Measurements from ENCODE around the gene LCAT.
A peak's percentile ranks its signal among the peaks of the same experiment; 100 is the strongest.
"Not testable (repeated sequence)": the region's sequence is repeated elsewhere in the genome, so short reads cannot be mapped to it uniquely, and the experiment has no call there.

Gene LCAT

GRCh38 chr16:67977005-67977404 lies 33.1 kb upstream of the LCAT start:
- Histone ChIP-seq H3K9me3 (ENCODE audit: low read length) (peaks cover 2% of the 10 kb centered on the region), H3K27me3 (ENCODE audit: insufficient read depth, low read length) (peaks cover 5% of the 10 kb centered on the region), H2AFZ (ENCODE audit: low read depth, low read length) (no peak overlapping the region), H3K36me3 (ENCODE audit: insufficient read depth, low read length) (no peaks in the 10 kb centered on the region), H3K4me1 (ENCODE audit: insufficient read depth, low read length) (no peaks in the 10 kb centered on the region), H3K4me3 (ENCODE audit: low read length) (no peak overlapping the region)

GRCh38 chr16:67976205-67976604 lies 32.3 kb upstream of the LCAT start:
- Histone ChIP-seq H3K27me3 (ENCODE audit: insufficient read depth, low read length) (peaks cover 5% of the 10 kb centered on the region), H3K4me1 (ENCODE audit: insufficient read depth, low read length) (no peaks in the 10 kb centered on the region), H3K4me3 (ENCODE audit: low read length) (no peak overlapping the region), H3K9me3 (ENCODE audit: low read length) (peaks cover 2% of the 10 kb centered on the region), H3K36me3 (ENCODE audit: insufficient read depth, low read length) (no peaks in the 10 kb centered on the region), H2AFZ (ENCODE audit: low read depth, low read length) (no peak overlapping the region)

GRCh38 chr16:67975321-67976105 lies 31.6 kb upstream of the LCAT start:
- no peak overlapping the region for H2AFZ ChIP-seq (ENCODE audit: low read depth, low read length)
- no peak overlapping the region for H3K4me3 ChIP-seq (ENCODE audit: low read length)
- peaks cover 5% of the 10 kb centered on the region for H3K27me3 ChIP-seq (ENCODE audit: insufficient read depth, low read length)
- no peaks in the 10 kb centered on the region for H3K36me3 ChIP-seq (ENCODE audit: insufficient read depth, low read length)
- no peaks in the 10 kb centered on the region for H3K4me1 ChIP-seq (ENCODE audit: insufficient read depth, low read length)
- H3K9me3 ChIP-seq (ENCODE audit: low read length) = peaks cover 2% of the 10 kb centered on the region

GRCh38 chr16:67972285-67972684 lies 28.4 kb upstream of the LCAT start:
- not testable (repeated sequence) for H3K4me3 ChIP-seq (ENCODE audit: low read length); H3K27me3 ChIP-seq (ENCODE audit: insufficient read depth, low read length); H2AFZ ChIP-seq (ENCODE audit: low read depth, low read length); H3K4me1 ChIP-seq (ENCODE audit: insufficient read depth, low read length); H3K36me3 ChIP-seq (ENCODE audit: insufficient read depth, low read length); H3K9me3 ChIP-seq (ENCODE audit: low read length)

- H3K9me3 ChIP-seq (ENCODE audit: low read length) = no peaks in the 10 kb centered on the region
- H3K4me3 ChIP-seq (ENCODE audit: low read length) = no peak overlapping the region
- no peak overlapping the region for H2AFZ ChIP-seq (ENCODE audit: low read depth, low read length)
- no peaks in the 10 kb centered on the region for H3K27me3 ChIP-seq (ENCODE audit: insufficient read depth, low read length)
- peaks cover 20% of the 10 kb centered on the region for H3K4me1 ChIP-seq (ENCODE audit: insufficient read depth, low read length)
- H3K36me3 ChIP-seq (ENCODE audit: insufficient read depth, low read length) = no peaks in the 10 kb centered on the region
These were observed 27.2 kb upstream of the LCAT start for GRCh38 chr16:67971111-67971510.

DNA sequence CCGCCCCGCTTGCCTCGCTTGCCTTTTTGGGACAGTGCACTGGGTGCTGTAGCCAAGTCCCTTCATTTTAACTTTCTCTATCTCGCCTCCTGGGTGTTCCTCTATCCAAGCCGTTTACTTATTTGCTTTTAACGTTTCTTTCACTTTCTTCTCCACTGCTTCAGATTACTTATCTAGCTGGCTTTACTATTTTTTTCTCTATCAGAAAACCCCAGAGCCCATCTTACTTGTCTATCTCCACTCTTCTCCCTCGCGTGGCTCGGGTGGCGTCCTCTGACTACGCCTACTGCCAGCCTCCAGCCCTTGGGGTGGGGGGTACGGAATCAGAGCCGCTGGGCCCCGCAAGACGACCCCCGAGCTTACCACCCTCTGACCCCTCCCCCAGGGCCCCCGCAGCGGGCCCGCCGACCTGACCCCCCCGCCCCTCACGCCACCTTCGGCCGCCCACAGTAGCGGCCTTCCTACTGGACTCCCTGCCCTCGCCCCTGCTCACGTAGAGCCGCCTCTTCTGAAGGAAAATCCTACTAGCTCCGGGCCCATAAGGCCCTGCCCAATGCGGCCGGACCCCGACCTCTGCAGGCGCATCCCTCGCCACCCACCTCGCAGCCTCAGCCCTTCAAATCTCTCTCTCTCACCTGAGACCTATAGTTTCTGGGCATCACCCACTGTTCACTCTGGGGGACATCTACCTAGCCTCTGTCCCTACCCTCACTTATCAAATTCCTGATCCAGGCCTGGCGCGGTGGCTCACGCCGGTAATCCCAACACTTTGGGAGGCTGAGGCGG lies 25.5 kb upstream of the LCAT start:
- Histone ChIP-seq H3K4me1 (ENCODE audit: insufficient read depth, low read length) (peaks cover 23% of the 10 kb centered on the region), H3K36me3 (ENCODE audit: insufficient read depth, low read length) (no peaks in the 10 kb centered on the region), H3K27me3 (ENCODE audit: insufficient read depth, low read length) (no peaks in the 10 kb centered on the region), H3K9me3 (ENCODE audit: low read length) (no peaks in the 10 kb centered on the region), H3K4me3 (ENCODE audit: low read length) (peak overlapping the region; percentile 56), H2AFZ (ENCODE audit: low read depth, low read length) (peak overlapping the region; percentile 53)

GRCh38 chr16:67968400-67969253 lies 24.7 kb upstream of the LCAT start, which contains the start of gene SLC12A4:
Gene SLC12A4, minus strand, starts transcription at chr16:67968637. Its CDS starts 84 bp downstream, at chr16:67968553.
- H3K36me3 ChIP-seq (ENCODE audit: insufficient read depth, low read length) = no peaks in the 10 kb centered on the region
- H3K27me3 ChIP-seq (ENCODE audit: insufficient read depth, low read length) = no peaks in the 10 kb centered on the region
- H3K4me1 ChIP-seq (ENCODE audit: insufficient read depth, low read length) = peaks cover 23% of the 10 kb centered on the region
- H2AFZ ChIP-seq (ENCODE audit: low read depth, low read length) = peak within 1 kb of the TSS; percentile 53
- peak within 1 kb of the TSS; percentile 56 for H3K4me3 ChIP-seq (ENCODE audit: low read length)
- H3K9me3 ChIP-seq (ENCODE audit: low read length) = no peaks in the 10 kb centered on the region

GRCh38 chr16:67967958-67968399 lies 24.1 kb upstream of the LCAT start:
- peak overlapping the region; percentile 53 for H2AFZ ChIP-seq (ENCODE audit: low read depth, low read length)
- H3K4me3 ChIP-seq (ENCODE audit: low read length) = peak overlapping the region; percentile 56
- no peaks in the 10 kb centered on the region for H3K27me3 ChIP-seq (ENCODE audit: insufficient read depth, low read length)
- no peaks in the 10 kb centered on the region for H3K36me3 ChIP-seq (ENCODE audit: insufficient read depth, low read length)
- no peaks in the 10 kb centered on the region for H3K9me3 ChIP-seq (ENCODE audit: low read length)
- peaks cover 23% of the 10 kb centered on the region for H3K4me1 ChIP-seq (ENCODE audit: insufficient read depth, low read length)

- H3K36me3 ChIP-seq (ENCODE audit: insufficient read depth, low read length) = no peaks in the 10 kb centered on the region
- no peaks in the 10 kb centered on the region for H3K27me3 ChIP-seq (ENCODE audit: insufficient read depth, low read length)
- no peaks in the 10 kb centered on the region for H3K9me3 ChIP-seq (ENCODE audit: low read length)
- H2AFZ ChIP-seq (ENCODE audit: low read depth, low read length) = no peak overlapping the region
- H3K4me3 ChIP-seq (ENCODE audit: low read length) = peak overlapping the region; percentile 56
- peaks cover 23% of the 10 kb centered on the region for H3K4me1 ChIP-seq (ENCODE audit: insufficient read depth, low read length)
These were observed 23.4 kb upstream of the LCAT start for GRCh38 chr16:67967183-67967957.

DNA sequence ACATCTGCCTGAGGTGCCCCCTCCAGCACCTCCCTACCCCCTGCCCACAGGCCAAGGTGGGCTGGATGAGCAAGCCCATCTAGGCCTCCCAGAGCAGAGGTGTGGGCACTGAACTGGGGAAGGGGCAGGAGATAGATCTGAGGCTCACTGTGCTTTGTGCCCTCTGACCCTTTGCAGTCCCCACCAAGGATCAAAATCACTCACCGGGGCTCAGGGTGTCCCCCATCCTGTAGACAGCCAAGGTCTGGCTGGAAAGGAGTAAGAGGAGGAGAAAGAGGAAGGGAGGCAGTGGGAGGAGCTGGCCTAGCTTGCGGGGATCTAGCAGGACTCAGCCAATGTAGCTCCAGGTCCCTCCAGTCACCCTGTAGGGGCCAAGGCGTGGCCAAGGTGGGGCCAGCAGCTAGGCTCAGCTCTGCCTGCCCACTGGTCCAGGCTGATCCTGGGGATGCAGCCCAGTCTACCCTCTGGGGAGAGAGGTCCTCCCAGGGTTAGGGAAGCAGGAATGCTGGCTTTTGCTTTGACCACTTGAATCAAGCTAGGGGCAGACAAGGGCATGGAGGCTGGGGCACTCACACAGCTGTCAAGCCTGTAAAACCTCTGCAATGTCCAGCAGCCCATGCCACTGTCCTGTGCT lies 22.7 kb upstream of the LCAT start:
- Histone ChIP-seq H2AFZ (ENCODE audit: low read depth, low read length) (no peak overlapping the region), H3K27me3 (ENCODE audit: insufficient read depth, low read length) (no peaks in the 10 kb centered on the region), H3K9me3 (ENCODE audit: low read length) (no peaks in the 10 kb centered on the region), H3K36me3 (ENCODE audit: insufficient read depth, low read length) (no peaks in the 10 kb centered on the region), H3K4me3 (ENCODE audit: low read length) (no peak overlapping the region), H3K4me1 (ENCODE audit: insufficient read depth, low read length) (peaks cover 23% of the 10 kb centered on the region)

DNA sequence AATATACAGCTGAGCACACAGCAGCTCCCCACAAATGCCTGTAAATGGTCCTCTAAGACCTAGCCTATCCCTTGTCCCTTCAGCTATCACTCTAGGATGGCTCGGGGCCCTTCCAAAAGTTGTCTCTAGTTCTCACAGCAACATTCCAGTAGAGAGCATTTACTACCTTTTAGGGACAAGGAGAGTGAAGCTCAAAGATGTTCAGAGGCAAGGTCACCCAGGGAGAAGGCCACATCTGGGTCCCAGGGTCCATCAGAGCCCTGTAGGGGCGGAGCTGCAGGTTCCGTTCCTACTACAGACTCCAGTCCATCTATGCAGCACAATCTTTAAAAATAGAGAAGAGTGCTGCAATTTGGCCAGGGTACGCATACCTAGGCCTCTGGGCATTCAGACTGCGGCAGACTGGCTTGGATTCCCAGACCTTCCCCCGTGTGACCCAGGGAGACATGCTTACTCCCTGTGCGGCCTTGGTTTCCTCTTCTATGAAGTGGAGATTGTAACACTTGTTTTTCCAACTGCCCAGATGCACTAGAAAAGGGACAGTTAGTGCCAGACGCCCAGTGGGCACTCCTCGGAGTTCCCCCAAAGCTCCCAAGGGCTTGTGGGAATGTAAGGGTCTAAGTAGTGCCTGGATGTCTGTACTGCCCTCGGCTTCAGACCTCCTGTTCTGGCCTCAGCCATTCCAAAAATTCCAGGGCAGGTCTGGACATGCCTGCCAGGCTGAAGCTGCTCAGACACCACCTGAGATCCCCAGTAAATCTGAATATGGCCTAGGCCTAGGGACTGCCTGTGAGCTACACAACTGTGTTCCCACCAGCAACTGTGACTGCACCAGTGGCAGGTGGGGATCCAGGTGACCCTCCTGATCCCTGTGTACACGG lies 22.0 kb upstream of the LCAT start:
- peaks cover 23% of the 10 kb centered on the region for H3K4me1 ChIP-seq (ENCODE audit: insufficient read depth, low read length)
- H3K36me3 ChIP-seq (ENCODE audit: insufficient read depth, low read length) = no peaks in the 10 kb centered on the region
- no peaks in the 10 kb centered on the region for H3K27me3 ChIP-seq (ENCODE audit: insufficient read depth, low read length)
- no peak overlapping the region for H2AFZ ChIP-seq (ENCODE audit: low read depth, low read length)
- H3K9me3 ChIP-seq (ENCODE audit: low read length) = no peaks in the 10 kb centered on the region
- no peak overlapping the region for H3K4me3 ChIP-seq (ENCODE audit: low read length)

All from neuron (in vitro differentiated cells).